Thoracic aorta (tissue), 2 donors: ENCODE data around the gene MRPS10. TPM values are rescaled to one million over a fixed set of nuclear protein-coding genes. Genes with fewer than 3 reads are reported as not detected.

Experiments used
- ATAC-seq: fragments of 150-250 bp; one replicate; pipeline ENCODE4 v1.8.0; 2017; ENCODE audit warnings: low read depth; ENCODE audit not compliant: insufficient number of reproducible peaks, low FRiP score
- DNase-seq: peaks from one replicate; pipeline ENCODE4 v3.0.0-alpha.2; 2020; ENCODE audit warnings: low spot score
- H3K27ac ChIP-seq, 2 donors: fragments of 200-600 bp; sonication (generic); 1 replicate in 1 of 2; 2 replicates in 1 of 2; pipeline ENCODE4 v1.5.1; 2016; ENCODE audit warnings: mild to moderate bottlenecking in 2 of 2, moderate library complexity in 2 of 2
- H3K27me3 ChIP-seq: fragments of 200-600 bp; sonication (generic); replicated peaks from 2 replicates; pipeline ENCODE4 v1.6.0; 2016; ENCODE audit warnings: mild to moderate bottlenecking; ENCODE audit not compliant: insufficient read depth
- H3K36me3 ChIP-seq: fragments of 200-600 bp; sonication (generic); one replicate; pipeline ENCODE4 v1.5.1; 2016
- H3K4me1 ChIP-seq, 2 donors: fragments of 200-600 bp; sonication (generic); 1 replicate in 1 of 2; 2 replicates in 1 of 2; pipeline versions ENCODE4 v1.5.1 to v1.6.0; 2016; ENCODE audit warnings: low read depth in 2 of 2, mild to moderate bottlenecking in 1 of 2; ENCODE audit not compliant: control insufficient read depth in 1 of 2
- H3K4me3 ChIP-seq: fragments of 200-600 bp; sonication (generic); 2 replicates; pipeline ENCODE4 v1.5.1; 2016; ENCODE audit warnings: mild to moderate bottlenecking
- H3K9me3 ChIP-seq: fragments of 200-600 bp; sonication (generic); 2 replicates; pipeline ENCODE4 v1.5.1; 2016
- total RNA-seq, 2 donors: library from RNA; depleted of rRNA; stranded (reverse); fragments of >200 nt; gene quantifications; one replicate each; pipeline versions ENCODE4 v1.1.0 to v1.2.3, GENCODE V29; 2016
- TF ChIP-seq, protein P1 (sequence below): fragments of 200-600 bp; sonication (generic); IDR thresholded peaks from one replicate; pipeline ENCODE4 v1.5.1; 2019; ENCODE audit warnings: antibody characterized with exemption

The MRPS10 gene
- total RNA-seq, 2 donors from 2014 or later = 23.0 to 30.0 TPM

DNA sequence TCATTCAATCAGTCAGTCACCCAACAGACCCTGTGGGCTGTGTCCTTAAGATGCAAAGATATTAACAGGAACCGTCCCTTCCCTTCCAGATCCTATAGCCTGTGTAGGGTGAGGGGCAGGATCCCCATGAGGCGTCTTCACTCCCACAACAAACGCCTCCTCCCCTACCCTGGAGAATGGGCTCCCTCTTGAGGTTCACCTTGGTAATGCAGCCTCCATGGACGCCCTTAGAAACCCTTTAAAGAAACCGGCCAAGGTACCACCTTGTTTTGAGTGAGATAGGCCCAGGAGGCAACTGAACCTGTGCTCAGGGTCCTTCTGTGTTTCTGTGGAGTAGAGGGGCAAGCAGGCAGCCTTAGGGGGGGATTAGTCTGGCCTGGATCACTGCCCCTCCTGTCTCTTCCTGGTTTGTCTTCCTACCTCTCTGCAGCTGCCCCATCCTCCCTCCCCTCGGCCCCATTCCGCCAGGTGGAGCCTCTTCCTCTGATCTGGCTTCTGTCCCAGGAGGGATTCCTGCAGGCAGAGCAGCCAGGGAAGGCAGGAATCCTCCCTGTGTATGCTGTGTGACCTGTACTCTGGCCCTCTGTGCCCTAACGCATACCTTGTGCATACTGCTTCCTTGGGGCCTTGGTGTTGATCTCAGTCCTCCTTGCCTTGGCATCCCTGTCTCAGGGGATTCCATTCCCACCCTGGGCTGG lies 51.1 kb downstream of the MRPS10 start:
- TF ChIP-seq, protein P1, sequence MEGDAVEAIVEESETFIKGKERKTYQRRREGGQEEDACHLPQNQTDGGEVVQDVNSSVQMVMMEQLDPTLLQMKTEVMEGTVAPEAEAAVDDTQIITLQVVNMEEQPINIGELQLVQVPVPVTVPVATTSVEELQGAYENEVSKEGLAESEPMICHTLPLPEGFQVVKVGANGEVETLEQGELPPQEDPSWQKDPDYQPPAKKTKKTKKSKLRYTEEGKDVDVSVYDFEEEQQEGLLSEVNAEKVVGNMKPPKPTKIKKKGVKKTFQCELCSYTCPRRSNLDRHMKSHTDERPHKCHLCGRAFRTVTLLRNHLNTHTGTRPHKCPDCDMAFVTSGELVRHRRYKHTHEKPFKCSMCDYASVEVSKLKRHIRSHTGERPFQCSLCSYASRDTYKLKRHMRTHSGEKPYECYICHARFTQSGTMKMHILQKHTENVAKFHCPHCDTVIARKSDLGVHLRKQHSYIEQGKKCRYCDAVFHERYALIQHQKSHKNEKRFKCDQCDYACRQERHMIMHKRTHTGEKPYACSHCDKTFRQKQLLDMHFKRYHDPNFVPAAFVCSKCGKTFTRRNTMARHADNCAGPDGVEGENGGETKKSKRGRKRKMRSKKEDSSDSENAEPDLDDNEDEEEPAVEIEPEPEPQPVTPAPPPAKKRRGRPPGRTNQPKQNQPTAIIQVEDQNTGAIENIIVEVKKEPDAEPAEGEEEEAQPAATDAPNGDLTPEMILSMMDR = peak; percentile 88
- H3K36me3 ChIP-seq = no peaks in the 10 kb centered on the region
- DNase-seq = no peak

DNA sequence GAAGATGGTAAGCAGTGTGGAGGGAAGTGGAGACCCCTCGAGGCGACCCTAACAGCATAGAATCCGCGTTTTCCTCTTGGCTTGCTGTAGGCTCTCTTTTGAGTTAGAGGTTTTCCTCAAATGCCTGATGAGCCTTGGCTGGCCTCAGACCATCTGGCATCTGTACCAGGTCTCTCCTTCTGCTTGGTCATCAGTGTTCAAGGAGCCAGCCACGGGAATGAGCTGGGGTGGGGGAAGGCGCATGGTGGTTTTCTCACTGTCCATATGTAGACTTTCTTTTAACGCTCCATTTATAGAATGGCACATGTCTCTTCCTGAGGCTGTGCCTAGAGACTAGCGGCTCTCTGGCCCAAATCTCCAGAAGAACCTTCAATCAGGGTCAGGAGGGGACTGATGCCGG lies 52.6 kb downstream of the MRPS10 start:
- Histone ChIP-seq H3K4me3 (no peak overlapping the region), H3K36me3 (no peaks in the 10 kb centered on the region), H3K27me3 (no peaks in the 10 kb centered on the region), H3K27ac (no peak overlapping the region), H3K9me3 (no peaks in the 10 kb centered on the region), H3K4me1 (no peaks in the 10 kb centered on the region)
- ATAC-seq = no peak
- TF ChIP-seq, protein P1 = no peak
- DNase-seq = no peak

More for the DNA sequence above, 51.1 kb downstream of the MRPS10 start:
- H3K4me3 ChIP-seq = no peak overlapping the region
- no peaks in the 10 kb centered on the region for H3K27me3 ChIP-seq
- no peaks in the 10 kb centered on the region for H3K4me1 ChIP-seq
- no peak overlapping the region for H3K27ac ChIP-seq
- ATAC-seq = no peak
- no peaks in the 10 kb centered on the region for H3K9me3 ChIP-seq

DNA sequence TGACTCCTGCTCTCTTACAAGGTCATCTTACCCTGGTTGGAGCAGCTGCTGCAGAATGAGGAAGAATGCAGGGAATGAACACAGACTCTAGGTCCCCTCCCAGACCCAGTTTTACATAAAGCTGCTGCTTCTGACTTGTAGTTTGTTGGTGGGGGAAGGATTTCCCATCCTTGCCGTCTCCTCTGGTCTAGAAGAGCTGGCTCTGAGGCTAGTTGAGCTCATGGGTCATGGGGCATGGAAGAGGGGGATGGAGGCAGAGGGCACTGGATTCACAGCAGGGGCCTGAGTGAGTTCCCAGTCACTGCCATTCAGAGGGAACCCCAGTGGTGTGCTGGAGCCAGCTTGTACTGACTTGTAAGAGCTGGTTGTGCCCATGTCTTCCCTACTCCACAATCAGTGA lies 53.7 kb downstream of the MRPS10 start:
- TF ChIP-seq, protein P1 = no peak
- ATAC-seq = no peak

DNA sequence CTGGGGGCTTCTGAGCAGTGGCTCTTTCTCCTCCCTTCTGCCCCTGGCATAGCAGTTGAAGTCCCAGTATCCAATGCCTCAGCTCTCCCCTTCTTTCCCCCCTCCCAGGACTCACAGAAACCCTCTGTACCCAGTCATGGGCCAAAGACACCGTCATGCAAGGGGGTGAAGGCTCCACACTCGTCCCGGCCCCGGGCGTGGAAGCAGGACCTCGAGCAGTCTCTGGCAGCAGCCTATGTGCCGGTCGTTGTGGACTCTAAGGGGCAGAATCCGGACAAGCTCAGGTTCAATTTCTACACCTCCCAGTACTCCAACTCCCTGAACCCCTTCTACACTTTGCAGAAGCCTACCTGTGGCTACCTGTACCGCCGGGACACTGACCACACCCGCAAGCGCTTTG lies 54.8 kb downstream of the MRPS10 start:
- no peaks in the 10 kb centered on the region for H3K9me3 ChIP-seq
- ATAC-seq = no peak
- H3K4me3 ChIP-seq = no peak overlapping the region
- H3K27ac ChIP-seq = no peak overlapping the region
- no peak for DNase-seq
- TF ChIP-seq, protein P1 = no peak
- H3K4me1 ChIP-seq = no peaks in the 10 kb centered on the region
- no peaks in the 10 kb centered on the region for H3K36me3 ChIP-seq
- H3K27me3 ChIP-seq = no peaks in the 10 kb centered on the region

More for the DNA sequence above, 53.7 kb downstream of the MRPS10 start:
- DNase-seq = no peak
- Histone ChIP-seq H3K36me3 (no peaks in the 10 kb centered on the region), H3K27ac (no peak overlapping the region), H3K9me3 (no peaks in the 10 kb centered on the region), H3K27me3 (no peaks in the 10 kb centered on the region), H3K4me1 (no peaks in the 10 kb centered on the region), H3K4me3 (no peak overlapping the region)

DNA sequence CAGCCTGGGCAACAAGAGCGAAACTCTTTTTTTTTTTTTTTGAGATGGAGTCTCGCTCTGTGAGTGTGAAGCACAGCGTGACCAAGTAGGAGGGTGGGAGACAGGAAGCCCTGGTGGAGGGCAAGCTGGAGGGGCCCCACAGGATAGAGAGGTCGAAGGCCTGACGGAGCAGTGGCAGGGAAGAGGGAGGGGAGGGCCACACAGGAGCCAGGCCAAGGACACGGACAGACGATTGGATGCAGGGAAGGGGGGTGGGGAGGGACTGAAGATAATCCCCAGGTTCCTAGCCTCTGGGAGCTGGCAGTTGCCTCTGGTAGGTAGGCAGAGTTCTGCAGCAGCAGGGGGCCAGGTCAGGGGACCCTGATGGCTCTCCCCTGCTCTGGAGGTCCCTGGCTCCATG lies 55.3 kb downstream of the MRPS10 start:
- Histone ChIP-seq H3K4me1 (no peaks in the 10 kb centered on the region), H3K9me3 (no peaks in the 10 kb centered on the region), H3K4me3 (no peak overlapping the region), H3K27me3 (no peaks in the 10 kb centered on the region), H3K36me3 (no peaks in the 10 kb centered on the region), H3K27ac (no peak overlapping the region)
- TF ChIP-seq, protein P1 = no peak
- ATAC-seq = no peak
- DNase-seq = no peak
